Suprapubic skin (tissue), 3 donors: Measurements from ENCODE around the gene NUFIP1.

Experiments
- POLR2AphosphoS5 ChIP-seq, 3 donors: sonication (generic); formaldehyde crosslinking; IDR thresholded peaks; one replicate each; pipeline ENCODE4 v1.6.1; 2017; ENCODE audit warnings: antibody characterized with exemption in 3 of 3
- TF ChIP-seq, protein P1 (sequence below), 2 donors: fragments of 200-600 bp in 1 of 2; fragments of 450-650 bp in 1 of 2; sonication (generic) in 1 of 2; IDR thresholded peaks; one replicate each; pipeline ENCODE4 v1.5.1; 2016 to 2019; ENCODE audit warnings: antibody characterized with exemption in 2 of 2, mild to moderate bottlenecking in 1 of 2, moderate library complexity in 1 of 2

DNA sequence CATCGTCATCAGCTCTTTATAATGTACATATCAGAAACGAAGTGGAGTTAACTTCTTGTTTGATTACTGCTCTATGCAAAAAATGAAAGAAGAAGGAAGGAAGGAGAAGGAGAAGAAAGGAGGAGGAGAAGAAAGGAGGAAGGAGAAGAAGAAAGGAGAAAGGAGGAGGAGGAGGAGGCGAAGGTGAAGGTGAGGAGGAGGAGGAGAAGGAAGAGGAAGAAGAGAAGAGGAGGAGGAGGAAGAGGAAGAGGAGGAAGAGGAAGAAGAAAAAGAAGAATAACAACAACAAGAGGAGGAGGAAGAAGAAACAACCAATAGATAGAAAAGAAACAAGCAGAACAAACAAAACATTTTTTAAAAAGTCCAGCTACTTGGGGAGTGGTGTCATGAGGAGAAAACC is 13.1 kb downstream of the NUFIP1 start:
- TF ChIP-seq POLR2AphosphoS5 (IDR thresholded peaks at IDR 0.05) = no peak
- TF ChIP-seq, protein P1, sequence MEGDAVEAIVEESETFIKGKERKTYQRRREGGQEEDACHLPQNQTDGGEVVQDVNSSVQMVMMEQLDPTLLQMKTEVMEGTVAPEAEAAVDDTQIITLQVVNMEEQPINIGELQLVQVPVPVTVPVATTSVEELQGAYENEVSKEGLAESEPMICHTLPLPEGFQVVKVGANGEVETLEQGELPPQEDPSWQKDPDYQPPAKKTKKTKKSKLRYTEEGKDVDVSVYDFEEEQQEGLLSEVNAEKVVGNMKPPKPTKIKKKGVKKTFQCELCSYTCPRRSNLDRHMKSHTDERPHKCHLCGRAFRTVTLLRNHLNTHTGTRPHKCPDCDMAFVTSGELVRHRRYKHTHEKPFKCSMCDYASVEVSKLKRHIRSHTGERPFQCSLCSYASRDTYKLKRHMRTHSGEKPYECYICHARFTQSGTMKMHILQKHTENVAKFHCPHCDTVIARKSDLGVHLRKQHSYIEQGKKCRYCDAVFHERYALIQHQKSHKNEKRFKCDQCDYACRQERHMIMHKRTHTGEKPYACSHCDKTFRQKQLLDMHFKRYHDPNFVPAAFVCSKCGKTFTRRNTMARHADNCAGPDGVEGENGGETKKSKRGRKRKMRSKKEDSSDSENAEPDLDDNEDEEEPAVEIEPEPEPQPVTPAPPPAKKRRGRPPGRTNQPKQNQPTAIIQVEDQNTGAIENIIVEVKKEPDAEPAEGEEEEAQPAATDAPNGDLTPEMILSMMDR (IDR thresholded peaks at IDR 0.05) = no peak
